IPS DF 6.9 (cell line): ENCODE results near the gene RPS2.

ENCODE experiments used
- DNase-seq: peaks from one replicate; pipeline ENCODE4 v3.0.0-alpha.2; 2013; ENCODE audit warnings: low read depth, low spot score
- H3K27ac ChIP-seq: one replicate; pipeline ENCODE4 v1.5.1; 2013; ENCODE audit warnings: low read length, control low read depth
- H3K27me3 ChIP-seq: 2 replicates; pipeline ENCODE4 v1.6.1; 2013; ENCODE audit warnings: mild to moderate bottlenecking, low read length; ENCODE audit not compliant: control insufficient read depth, insufficient read depth
- H3K36me3 ChIP-seq: 2 replicates; pipeline ENCODE4 v1.6.1; 2013; ENCODE audit warnings: low read length; ENCODE audit not compliant: control insufficient read depth, insufficient read depth
- H3K4me1 ChIP-seq: 2 replicates; pipeline ENCODE4 v1.6.1; 2013; ENCODE audit warnings: low read length; ENCODE audit not compliant: control insufficient read depth, insufficient read depth
- H3K4me3 ChIP-seq: 2 replicates; pipeline ENCODE4 v1.5.1; 2013; ENCODE audit warnings: mild to moderate bottlenecking, low read length
- H3K9me3 ChIP-seq: 2 replicates; pipeline ENCODE4 v1.6.1; 2013; ENCODE audit warnings: low read length, inconsistent platforms; ENCODE audit not compliant: control insufficient read depth, insufficient read depth
- whole genome bisulfite sequencing: extraction: QIAGEN DNeasy Blood & Tissue Kit; methylation state at CpG from one replicate; pipeline ENCODE4 v1.1.7; 2013; ENCODE audit warnings: mixed read lengths, missing lambda C conversion rate; ENCODE audit not compliant: insufficient read length, insufficient coverage; 5-methylcytosine and 5-hydroxymethylcytosine counted together

RPS2 gene

DNA sequence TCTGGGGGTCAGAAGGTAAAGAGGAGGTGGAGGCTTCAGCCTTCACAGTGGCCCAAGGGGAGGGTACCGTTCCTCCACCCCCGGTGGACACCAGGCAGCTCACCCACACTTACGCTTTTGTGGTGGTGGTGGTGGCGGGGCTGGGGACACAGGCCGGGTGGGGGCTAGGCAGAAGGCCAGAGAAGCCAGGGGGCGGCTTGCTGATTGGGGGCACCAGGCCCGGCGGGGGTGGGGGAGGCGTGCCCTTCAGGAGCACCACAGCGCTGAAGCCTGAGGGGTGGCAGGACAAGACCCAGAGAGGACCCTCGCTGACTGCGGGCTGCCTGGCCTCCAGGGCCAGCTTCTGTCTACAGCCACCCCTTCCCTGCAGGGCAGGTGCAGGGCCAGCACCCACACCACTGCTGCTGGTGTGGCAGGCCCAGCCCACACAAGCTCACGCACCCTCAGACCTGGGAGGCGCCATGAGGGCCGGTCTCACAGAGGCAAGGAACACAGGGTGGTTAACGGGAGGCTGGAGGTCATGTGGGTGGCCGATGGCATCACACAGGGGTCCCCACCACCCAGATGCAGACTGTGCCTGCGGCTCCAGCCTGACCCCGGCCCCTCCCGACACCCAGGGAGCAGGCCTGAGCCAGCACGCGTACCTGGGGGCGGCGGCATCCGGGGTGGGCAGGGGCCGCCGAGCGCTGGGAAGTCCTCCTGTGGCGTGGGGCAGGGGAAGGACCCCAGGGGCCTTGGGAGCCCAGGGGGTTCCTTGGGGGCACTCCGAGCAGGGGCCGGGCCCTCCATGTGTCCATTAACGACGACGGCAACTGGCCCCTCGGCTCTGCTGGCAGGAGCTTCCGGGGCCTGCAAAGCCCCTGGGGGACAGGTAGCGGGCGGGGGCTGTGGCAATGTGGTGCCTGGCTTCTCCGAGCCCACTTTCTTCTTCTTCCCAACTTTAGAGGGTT lies 34.5 kb upstream of the RPS2 start:
- peaks cover under 1% of the 10 kb centered on the region; the same call in 1 of the 2 replicates for H3K4me1 ChIP-seq
- WGBS: no CpG with 5 or more reads among the region's 39 CpGs
- H3K9me3 ChIP-seq: no peaks in the 10 kb centered on the region
- DNase-seq: no peak
- no peaks in the 10 kb centered on the region for H3K27me3 ChIP-seq
- peaks cover 49% of the 10 kb centered on the region for H3K36me3 ChIP-seq
- H3K27ac ChIP-seq: no peak overlapping the region
- H3K4me3 ChIP-seq: no peak overlapping the region

DNA sequence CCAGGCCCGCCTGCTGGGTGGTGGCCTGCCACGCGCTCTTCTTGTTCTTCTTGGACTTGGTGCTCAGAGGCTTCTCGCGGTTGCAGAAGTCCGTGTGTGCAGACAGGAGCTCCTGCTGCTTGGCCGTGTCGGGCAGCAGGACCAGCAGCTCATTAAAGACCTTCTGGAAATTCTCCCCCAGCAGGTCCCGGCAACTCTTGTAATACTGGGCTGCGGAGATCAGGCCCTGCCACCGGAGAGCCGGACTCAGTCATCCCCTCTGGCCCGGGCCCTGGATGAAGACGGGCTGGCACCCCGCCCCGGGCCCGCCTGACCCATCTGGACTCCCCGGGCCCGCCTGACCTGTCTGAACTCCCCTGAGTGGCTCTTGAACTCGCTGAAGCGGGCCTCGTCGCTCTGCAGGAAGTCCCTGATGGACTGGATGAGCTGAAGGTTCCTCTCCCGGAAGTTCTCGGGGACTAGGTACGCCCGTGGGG lies 33.8 kb upstream of the RPS2 start:
- H3K36me3 ChIP-seq: peaks cover 49% of the 10 kb centered on the region
- WGBS: no CpG with 5 or more reads among the region's 27 CpGs
- no peak overlapping the region for H3K27ac ChIP-seq

DNA sequence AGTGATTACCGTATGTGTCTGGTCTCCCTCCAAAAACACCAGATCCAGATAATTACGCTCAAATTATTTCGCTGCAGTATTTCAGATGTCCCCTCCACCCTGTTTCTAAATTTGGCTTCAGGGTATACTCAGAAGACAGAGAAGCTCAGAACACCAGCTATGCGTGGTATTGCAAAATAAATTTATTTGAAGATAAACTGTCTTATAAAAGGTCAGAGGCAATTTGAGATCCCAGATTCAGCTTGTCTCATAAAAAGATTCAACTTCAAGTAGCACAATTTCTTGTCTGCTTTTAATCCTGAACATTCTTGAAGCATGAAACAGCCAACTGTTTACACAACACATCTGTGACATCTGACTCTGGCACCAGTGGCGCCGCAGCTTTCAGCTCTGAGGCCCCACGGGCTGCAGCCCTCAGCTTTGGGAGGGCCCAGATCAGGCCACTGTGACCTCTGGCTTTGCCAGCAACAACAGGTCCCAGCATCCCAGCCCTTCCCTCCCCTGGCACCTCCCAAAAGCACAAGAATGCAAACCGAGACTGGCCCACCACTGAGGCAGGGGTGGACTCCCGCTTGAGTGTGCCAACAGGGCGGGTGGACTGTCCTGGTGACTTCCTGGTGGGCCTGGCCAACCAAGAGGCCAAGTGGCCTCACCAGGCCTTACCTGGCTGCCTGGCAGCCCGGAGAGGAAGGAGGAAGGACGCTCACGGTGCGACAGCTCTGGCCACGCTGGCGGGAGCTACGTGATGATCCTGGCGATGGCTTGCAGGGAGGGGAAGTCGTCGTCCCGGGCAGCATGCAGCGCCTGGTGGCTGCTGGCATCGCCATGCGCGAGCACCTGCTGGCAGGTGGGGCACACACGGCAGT lies 33.1 kb upstream of the RPS2 start:
- no peak overlapping the region for H3K4me3 ChIP-seq
- DNase-seq: no peak
- no peaks in the 10 kb centered on the region for H3K9me3 ChIP-seq
- WGBS: no CpG with 5 or more reads among the region's 26 CpGs
- H3K4me1 ChIP-seq: no peaks in the 10 kb centered on the region
- H3K36me3 ChIP-seq: peaks cover 42% of the 10 kb centered on the region
- no peaks in the 10 kb centered on the region for H3K27me3 ChIP-seq
- no peak overlapping the region for H3K27ac ChIP-seq

More for the DNA sequence above, 33.8 kb upstream of the RPS2 start:
- Histone ChIP-seq H3K9me3 (no peaks in the 10 kb centered on the region), H3K4me1 (no peaks in the 10 kb centered on the region), H3K27me3 (no peaks in the 10 kb centered on the region), H3K4me3 (no peak overlapping the region)
- DNase-seq: no peak

DNA sequence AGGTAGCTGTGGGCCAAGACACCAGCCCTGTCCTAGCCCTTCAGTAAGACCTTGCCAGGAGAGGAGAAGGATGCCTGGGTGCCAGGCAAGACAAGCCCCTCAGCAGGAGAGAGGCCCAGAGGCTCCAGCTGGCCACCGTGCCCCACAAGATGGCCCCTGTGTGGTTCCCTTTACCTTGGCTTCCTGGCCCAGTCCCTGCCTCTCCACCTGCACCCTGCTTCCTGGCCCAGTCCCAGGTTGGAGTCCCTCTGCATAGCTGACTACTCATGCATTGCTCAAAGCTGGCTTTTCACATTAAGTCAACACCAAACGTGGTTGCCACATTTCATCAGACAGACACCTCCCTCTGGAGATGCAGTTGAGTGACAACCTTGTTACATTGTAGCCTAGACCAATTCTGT lies 29.1 kb upstream of the RPS2 start:
- WGBS: no CpG with 5 or more reads among the region's 2 CpGs
- Histone ChIP-seq H3K4me3 (no peak overlapping the region), H3K36me3 (peaks cover 7% of the 10 kb centered on the region), H3K27me3 (peaks cover 2% of the 10 kb centered on the region; the same call in 1 of the 2 replicates), H3K27ac (no peak overlapping the region), H3K9me3 (no peaks in the 10 kb centered on the region), H3K4me1 (peaks cover 9% of the 10 kb centered on the region)
- no peak for DNase-seq

DNA sequence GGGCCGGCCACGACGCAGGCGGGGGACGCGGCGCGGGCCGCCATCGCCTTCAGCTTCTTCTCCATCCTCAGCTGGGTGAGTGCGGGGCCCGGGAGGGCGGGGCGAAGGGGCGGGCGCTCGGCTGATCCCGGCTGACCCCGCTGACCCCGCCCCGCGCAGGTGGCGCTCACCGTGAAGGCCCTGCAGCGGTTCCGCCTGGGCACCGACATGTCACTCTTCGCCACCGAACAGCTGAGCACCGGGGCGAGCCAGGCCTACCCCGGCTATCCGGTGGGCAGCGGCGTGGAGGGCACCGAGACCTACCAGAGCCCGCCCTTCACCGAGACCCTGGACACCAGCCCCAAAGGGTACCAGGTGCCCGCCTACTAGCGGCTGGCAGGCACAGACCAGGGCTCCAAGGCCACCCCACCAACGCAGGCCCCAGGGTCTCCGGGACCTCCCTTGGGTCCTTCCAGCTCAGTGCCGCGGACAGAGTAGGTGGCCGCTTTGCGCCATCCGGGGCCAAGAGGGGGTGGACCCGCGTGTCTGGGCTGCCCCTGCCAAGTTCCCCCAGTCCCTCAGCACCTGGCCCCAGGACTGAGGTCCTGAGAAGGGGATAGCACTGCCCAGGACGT lies 28.2 kb upstream of the RPS2 start:
- peaks cover under 1% of the 10 kb centered on the region for H3K36me3 ChIP-seq
- no peak for DNase-seq
- WGBS: no CpG with 5 or more reads among the region's 50 CpGs
- H3K4me1 ChIP-seq: peaks cover 9% of the 10 kb centered on the region
- H3K27me3 ChIP-seq: peaks cover 2% of the 10 kb centered on the region; the same call in 1 of the 2 replicates
- H3K4me3 ChIP-seq: peak overlapping the region; percentile 35; the same call in 1 of the 2 replicates
- no peak overlapping the region for H3K27ac ChIP-seq
- no peaks in the 10 kb centered on the region for H3K9me3 ChIP-seq

DNA sequence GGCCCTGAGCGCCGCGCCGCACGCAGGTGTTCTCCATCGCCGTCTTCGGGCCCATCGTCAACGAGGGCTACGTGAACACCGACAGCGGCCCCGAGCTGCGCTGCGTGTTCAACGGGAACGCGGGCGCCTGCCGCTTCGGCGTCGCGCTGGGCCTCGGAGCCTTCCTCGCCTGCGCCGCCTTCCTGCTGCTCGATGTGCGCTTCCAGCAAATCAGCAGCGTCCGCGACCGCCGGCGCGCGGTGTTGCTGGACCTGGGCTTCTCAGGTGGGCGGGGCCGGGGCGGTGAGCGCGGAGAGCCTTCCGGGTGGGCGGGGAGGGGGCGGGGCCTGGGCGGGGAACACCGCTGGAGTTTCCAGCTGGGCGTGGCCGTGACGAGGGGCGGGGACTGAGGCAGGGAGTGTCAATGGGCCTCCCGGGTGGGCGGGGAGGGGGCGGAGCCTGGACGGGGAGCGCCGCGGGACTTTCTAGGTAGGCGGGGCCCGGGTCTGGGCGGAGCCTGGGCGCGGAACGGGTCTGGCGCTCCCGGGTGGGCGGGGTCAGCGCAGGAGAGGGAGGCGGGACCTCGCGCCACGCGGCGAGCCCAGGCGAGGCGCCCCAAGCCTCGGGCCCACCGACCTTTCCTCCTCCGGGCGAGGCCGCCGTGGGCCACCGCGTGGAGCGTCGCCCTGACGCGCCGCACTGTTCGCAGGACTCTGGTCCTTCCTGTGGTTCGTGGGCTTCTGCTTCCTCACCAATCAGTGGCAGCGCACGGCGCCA lies 27.5 kb upstream of the RPS2 start:
- H3K36me3 ChIP-seq: no peaks in the 10 kb centered on the region; the same call in 1 of the 2 replicates
- H3K9me3 ChIP-seq: no peaks in the 10 kb centered on the region
- WGBS: no CpG with 5 or more reads among the region's 96 CpGs
- peak overlapping the region; percentile 35; the same call in 1 of the 2 replicates for H3K4me3 ChIP-seq
- peaks cover 2% of the 10 kb centered on the region; the same call in 1 of the 2 replicates for H3K27me3 ChIP-seq
- no peak overlapping the region for H3K27ac ChIP-seq
- peaks cover 9% of the 10 kb centered on the region for H3K4me1 ChIP-seq
- no peak for DNase-seq

DNA sequence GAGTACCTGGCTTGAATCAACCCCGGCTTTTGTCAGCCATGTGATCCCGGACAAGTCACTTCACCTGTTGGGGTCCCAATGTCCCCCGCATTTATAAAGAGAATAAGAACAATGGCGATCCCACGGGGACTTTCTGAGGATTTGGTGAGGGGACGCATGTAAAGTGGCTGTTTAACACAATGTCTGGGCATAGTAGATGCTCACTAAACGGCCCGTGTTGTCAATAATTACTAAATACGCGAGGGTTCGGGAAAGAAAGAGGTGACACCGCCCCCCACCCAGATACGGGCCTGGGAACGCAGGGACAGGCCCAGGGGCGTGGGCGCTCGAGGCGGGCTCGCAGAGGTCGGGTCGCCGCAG lies 26.9 kb upstream of the RPS2 start:
- no peaks in the 10 kb centered on the region; the same call in 1 of the 2 replicates for H3K36me3 ChIP-seq
- H3K4me3 ChIP-seq: peak overlapping the region; percentile 18; the same call in 1 of the 2 replicates
- no peaks in the 10 kb centered on the region for H3K9me3 ChIP-seq
- peaks cover 2% of the 10 kb centered on the region; the same call in 1 of the 2 replicates for H3K27me3 ChIP-seq
- no CpG with 5 or more reads among the region's 22 CpGs for WGBS
- no peak for DNase-seq
- no peak overlapping the region for H3K27ac ChIP-seq
- peaks cover 9% of the 10 kb centered on the region for H3K4me1 ChIP-seq

DNA sequence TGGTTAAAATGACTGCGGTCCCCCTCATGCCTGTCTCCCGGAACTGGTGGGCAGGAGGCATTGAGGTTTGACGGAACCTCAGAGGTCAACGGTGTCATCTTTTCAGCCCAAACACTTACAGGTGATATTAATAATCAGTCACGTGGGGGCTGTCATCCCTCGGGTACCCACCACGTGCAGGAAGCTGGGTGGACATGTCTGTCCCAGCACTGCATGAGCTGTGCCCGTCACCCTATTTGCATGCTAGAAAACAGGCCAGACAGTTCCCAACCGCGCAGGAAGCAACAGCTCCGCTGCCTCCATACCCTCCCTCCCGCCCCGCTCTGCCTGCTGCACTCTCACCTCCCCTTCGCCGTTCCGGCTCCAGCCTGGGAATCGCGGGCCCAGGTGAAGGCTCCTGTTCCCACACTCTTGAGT lies 26.5 kb upstream of the RPS2 start:
- H3K27me3 ChIP-seq: peaks cover 2% of the 10 kb centered on the region; the same call in 1 of the 2 replicates
- no peak overlapping the region; the same call in 1 of the 2 replicates for H3K4me3 ChIP-seq
- no peaks in the 10 kb centered on the region for H3K9me3 ChIP-seq
- peaks cover 2% of the 10 kb centered on the region for H3K36me3 ChIP-seq
- DNase-seq: no peak
- peaks cover 9% of the 10 kb centered on the region for H3K4me1 ChIP-seq
- H3K27ac ChIP-seq: no peak overlapping the region
- no CpG with 5 or more reads among the region's 18 CpGs for WGBS

DNA sequence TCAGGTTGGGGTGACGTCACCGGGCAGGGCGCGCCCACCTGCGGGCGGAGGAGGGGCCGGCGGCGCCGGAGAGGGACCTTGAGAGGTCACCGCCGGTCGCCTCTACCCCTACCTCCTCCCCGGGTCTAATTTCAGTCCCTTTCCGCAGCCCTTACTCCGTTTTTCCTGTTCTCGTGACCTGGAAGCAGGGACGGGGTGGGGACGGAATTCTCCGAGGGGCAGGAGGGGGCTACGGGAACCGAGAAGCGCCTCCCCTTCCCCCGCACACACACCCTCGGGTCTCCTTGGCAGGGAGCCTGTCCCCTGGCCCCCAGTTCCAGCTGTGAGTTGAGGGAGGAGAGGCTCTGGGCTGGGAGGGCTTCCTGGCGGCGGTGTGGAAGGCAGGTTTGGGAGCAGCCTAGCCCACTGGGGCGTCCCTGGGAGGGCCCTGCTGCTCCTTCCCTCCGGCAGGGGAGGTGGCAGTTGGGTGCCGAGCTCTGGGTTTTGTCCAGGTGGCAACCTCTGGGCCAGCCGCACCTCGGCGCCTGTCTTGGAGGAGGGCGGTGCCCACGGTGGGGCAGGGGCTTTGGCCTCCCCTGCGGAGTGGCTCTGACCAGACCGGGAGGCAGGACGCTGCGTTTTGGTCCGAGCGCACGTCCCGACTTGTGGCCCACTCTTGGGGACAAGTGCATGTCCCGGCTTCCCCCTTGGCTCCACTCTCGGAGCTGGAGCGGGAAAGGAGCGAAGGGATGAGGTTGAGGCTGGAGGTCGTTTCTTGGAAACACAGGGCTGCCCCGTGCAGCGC lies 25.9 kb upstream of the RPS2 start:
- peaks cover 7% of the 10 kb centered on the region for H3K36me3 ChIP-seq
- peaks cover 2% of the 10 kb centered on the region; the same call in 1 of the 2 replicates for H3K27me3 ChIP-seq
- H3K27ac ChIP-seq: no peak overlapping the region
- WGBS: no CpG with 5 or more reads among the region's 50 CpGs
- H3K4me1 ChIP-seq: peaks cover 9% of the 10 kb centered on the region
- H3K4me3 ChIP-seq: peak overlapping the region; percentile 63; the same call in 1 of the 2 replicates
- DNase-seq: no peak
- H3K9me3 ChIP-seq: no peaks in the 10 kb centered on the region
